Mesothelial cell of epicardium (in vitro differentiated cells): Measurements from ENCODE around the gene DMWD. TPM values are rescaled to one million over a fixed set of nuclear protein-coding genes. Genes with fewer than 3 reads are reported as not detected.

Experiments
- DNase-seq, 2 experiments: peaks; one replicate each; pipeline ENCODE4 v3.0.0; 2021; ENCODE audit warnings: low spot score in 2 of 2; ENCODE audit not compliant: unreplicated experiment in 2 of 2
- H3K27ac Mint-ChIP-seq: 2 replicates; pipeline ENCODE4 v1.8.0; 2021; ENCODE audit warnings: mixed read lengths
- H3K27me3 Mint-ChIP-seq: 2 replicates; pipeline ENCODE4 v1.8.0; 2021; ENCODE audit warnings: low read depth, mixed read lengths
- H3K36me3 Mint-ChIP-seq: 2 replicates; pipeline ENCODE4 v1.8.0; 2021; ENCODE audit warnings: mixed read lengths
- H3K4me1 Mint-ChIP-seq: 2 replicates; pipeline ENCODE4 v1.8.0; 2021; ENCODE audit warnings: mixed read lengths
- H3K4me3 Mint-ChIP-seq: 2 replicates; pipeline ENCODE4 v1.8.0; 2021; ENCODE audit warnings: mild to moderate bottlenecking, moderate library complexity, mixed read lengths
- H3K9me3 Mint-ChIP-seq: 2 replicates; pipeline ENCODE4 v1.8.0; 2021; ENCODE audit warnings: mixed read lengths
- CTCF ChIP-seq: fragments of 200-600 bp; sonication (generic); IDR thresholded peaks from one replicate; pipeline ENCODE4 v1.5.0; 2021; ENCODE audit warnings: antibody characterized with exemption; ENCODE audit not compliant: unreplicated experiment
- total RNA-seq: library from RNA; stranded (reverse); gene quantifications from 3 replicates; pipeline ENCODE4 v1.2.1, GENCODE V29; 2021

Gene DMWD
- total RNA-seq, 1 donor from 2014 or later = 120 TPM

GRCh38 chr19:45820413-45821102, 27.9 kb upstream of the DMWD start:
- Mint-ChIP-seq H3K4me3 (no peak overlapping the region), H3K4me1 (peaks cover 6% of the 10 kb centered on the region), H3K27ac (no peak overlapping the region), H3K27me3 (no peaks in the 10 kb centered on the region), H3K36me3 (peaks cover 12% of the 10 kb centered on the region), H3K9me3 (no peaks in the 10 kb centered on the region)
- DNase-seq = no peak
- TF ChIP-seq CTCF = no peak

- Mint-ChIP-seq H3K27me3 (no peaks in the 10 kb centered on the region), H3K4me1 (peaks cover 6% of the 10 kb centered on the region), H3K36me3 (peaks cover 12% of the 10 kb centered on the region), H3K27ac (no peak overlapping the region), H3K4me3 (no peak overlapping the region), H3K9me3 (no peaks in the 10 kb centered on the region)
- no peak for TF ChIP-seq CTCF
- no peak for DNase-seq
Observed at GRCh38 chr19:45819769-45820168, 27.1 kb upstream of the DMWD start.

DNA sequence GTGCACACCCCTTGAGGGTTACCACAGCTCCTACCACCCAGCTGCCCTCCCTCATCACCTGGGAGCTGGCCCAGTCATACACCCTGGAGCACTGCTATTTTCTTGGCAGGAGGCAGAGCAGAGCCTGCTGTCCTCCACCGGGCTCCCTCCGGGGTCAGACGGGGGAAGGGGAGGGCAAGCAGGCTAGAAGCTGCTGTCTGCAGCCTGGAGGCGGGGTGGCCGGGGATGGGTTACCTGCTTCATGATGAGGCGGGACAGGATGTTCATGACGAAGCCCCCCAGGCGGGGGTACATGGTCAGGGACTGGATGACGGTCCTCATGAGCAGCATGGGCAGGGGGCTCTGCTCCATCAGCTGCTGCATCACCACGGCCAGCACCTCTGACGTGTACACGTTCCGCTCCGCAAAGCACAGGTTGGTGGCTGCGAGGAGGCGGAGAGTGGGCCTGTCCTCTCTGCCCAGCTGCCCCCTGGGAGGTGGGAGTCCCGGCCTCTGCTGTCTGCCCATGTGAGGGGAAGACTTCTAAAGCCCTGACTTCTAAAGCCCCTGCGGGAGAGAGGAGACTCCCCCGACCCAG, 25.2 kb upstream of the DMWD start:
- H3K9me3 Mint-ChIP-seq = no peaks in the 10 kb centered on the region
- H3K36me3 Mint-ChIP-seq = peaks cover 12% of the 10 kb centered on the region
- H3K27me3 Mint-ChIP-seq = no peaks in the 10 kb centered on the region
- DNase-seq = no peak
- no peak overlapping the region for H3K27ac Mint-ChIP-seq
- peaks cover 6% of the 10 kb centered on the region for H3K4me1 Mint-ChIP-seq
- no peak overlapping the region for H3K4me3 Mint-ChIP-seq
- TF ChIP-seq CTCF = no peak

DNA sequence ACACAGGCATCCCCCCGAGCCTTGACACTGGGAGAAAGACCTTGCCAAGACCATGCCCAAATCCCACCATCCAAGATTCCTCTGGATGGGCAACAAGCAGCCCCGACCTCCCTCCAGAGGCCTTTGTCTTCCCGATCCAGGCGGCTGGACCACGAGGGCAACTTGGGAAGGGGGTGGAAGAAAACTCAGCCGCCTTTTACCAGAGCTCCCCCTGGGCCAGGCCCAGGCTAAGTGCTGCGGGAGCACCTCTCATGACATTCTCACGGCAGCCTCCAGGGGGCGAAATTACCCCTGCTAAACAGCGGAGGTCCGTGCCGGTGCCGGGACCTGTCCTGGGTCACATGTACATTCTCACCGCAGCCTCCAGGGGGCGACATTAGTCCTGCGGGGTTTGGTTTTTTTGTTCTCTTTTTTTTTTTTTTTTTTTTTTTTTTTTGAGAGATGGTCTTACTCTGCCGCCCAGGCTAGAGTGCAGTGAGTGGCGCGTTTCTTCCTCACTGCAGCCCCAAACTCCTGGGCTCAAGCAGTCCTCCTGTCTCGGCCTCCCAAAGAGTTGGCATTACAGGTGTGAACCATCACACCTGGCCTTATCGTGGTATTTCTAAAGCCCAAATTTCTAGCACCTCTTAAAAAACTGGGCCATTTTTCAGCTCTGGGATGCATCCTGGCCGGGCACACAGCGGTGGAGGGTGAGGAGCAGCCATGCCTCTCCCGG, 24.5 kb upstream of the DMWD start:
- DNase-seq = peak; percentile 93 to 99
- Mint-ChIP-seq H3K36me3 (peaks cover 12% of the 10 kb centered on the region), H3K27ac (peak overlapping the region; percentile 67), H3K4me3 (peak overlapping the region; percentile 59), H3K9me3 (no peaks in the 10 kb centered on the region), H3K27me3 (no peaks in the 10 kb centered on the region), H3K4me1 (peaks cover 6% of the 10 kb centered on the region)
- peak; percentile 98 for TF ChIP-seq CTCF

DNA sequence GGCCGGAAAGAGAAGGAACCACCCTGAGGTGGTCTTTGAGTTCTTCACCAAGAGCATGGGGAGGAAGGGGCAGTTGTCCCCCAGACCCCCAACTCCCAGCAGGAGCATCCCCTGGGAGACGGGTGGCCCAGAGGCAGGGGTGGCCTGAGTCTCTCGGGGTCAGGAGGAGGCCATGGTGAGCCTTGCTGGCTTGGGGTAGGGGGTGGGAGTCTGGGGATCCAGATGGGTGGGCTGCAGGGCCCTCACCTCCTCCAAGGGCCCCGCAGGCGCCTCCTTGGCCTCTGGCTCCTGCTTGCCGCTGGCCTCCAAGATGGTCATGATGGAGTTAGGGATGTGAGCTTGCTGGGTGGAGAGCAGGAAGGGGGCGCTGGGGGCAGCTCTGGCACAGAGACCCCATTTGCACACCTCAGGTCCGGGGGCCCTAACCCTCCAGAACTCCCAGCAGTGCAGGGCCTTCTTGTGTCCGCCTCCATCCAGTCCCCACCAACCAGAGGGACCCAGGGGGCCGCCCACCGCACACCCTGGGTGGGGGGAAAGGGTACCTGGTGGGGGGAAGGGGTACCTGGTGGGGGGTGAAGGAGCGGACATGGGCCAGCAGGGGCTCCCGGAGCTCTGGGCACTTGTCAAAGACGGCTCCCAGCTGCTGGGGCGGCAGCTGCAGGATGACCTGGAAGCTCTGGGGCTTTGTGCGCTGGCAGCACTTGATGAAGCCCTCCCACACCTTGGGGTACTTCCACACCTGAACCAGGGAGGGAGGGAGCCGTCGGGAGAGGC, 23.8 kb upstream of the DMWD start:
- H3K9me3 Mint-ChIP-seq = no peaks in the 10 kb centered on the region
- H3K4me1 Mint-ChIP-seq = peaks cover 6% of the 10 kb centered on the region
- H3K36me3 Mint-ChIP-seq = peaks cover 9% of the 10 kb centered on the region
- no peak for DNase-seq
- H3K27me3 Mint-ChIP-seq = no peaks in the 10 kb centered on the region
- peak overlapping the region; percentile 91 for H3K4me3 Mint-ChIP-seq
- no peak for TF ChIP-seq CTCF
- peak overlapping the region; percentile 43 for H3K27ac Mint-ChIP-seq
